Measurements from ENCODE around the gene ARL16.
A peak's percentile ranks its signal among the peaks of the same experiment; 100 is the strongest.

Gene ARL16

GRCh38 chr17:81713004-81713555, 29.5 kb upstream of the ARL16 start:
- DNase-seq: peak in 4 of 51 donors; percentile 16 to 52 (median 22)

DNA sequence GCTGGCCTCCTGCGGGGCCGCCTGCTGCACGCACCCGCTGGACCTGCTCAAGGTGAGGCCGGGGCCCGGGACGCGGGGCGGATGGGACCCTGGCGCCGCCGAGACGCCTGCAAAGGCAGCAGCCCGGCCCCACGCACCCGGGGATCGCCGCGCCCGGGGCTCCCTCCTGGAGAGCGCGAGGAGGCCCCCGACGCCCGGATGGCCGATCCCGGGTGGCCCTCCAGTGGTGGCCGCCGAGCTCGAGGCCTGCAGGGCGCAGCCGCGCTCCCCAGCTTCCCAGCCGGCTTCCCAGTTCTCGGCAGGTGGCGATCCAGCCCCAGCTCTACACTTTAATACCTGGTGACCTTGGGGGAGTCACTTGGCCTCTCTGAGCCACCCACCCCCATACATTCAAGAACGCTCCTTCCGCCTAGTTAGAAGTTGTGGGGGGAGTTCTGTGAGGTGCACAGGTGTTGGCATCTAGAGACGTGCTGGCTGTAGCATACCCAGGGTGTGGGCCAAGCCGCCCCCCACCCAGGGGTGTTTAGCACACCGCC, 28.9 kb upstream of the ARL16 start:
- DNase-seq: peak in 6 of 51 donors; percentile 16 to 52 (median 29)

GRCh38 chr17:81711814-81712467, 28.3 kb upstream of the ARL16 start, which contains the start of gene SLC25A10:
Gene SLC25A10, plus strand, starts transcription at chr17:81712284. Its CDS starts 143 bp downstream, at chr17:81712427.
- DNase-seq: peak in 44 of 51 donors; percentile 26 to 86 (median 62)

DNA sequence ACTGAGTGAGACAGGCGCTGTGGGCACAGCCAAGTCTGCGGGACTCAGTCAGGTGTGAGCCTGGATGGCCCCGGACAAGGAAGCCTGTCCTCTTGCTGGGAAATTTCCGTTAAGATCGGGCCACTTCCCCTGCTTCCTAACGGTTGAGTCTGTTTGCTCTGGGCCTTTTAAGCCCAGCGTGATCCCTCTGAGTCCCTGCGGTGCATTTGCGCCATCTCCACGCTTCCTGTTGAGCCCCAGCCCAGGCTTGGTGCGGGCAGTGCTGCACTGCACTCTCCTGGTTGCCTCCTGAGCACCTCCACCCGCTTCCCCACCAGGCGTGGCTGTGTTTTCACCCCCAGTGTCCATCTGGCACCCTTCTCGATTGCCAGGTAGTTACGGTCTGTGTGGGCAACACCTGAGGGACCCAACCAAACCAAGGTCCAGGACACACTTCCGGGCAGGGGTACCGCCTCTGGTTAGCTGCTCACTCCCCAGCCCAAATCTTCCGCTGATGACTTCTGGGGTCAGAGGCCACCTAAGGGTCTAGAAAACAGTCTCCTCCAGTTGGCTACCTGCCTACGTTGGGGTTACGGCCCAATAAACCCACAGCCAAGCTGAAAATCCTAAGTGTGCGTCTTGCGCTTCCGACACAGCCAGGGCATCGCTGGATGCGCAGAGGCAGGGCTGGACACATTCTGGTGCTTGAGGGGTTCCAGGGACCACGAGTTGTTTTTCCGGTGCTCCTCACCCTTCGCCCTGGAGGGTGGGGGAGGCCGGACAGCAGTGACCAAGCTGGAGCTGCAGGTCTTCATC, 27.1 kb upstream of the ARL16 start:
- DNase-seq: peak in 1 of 51 donors; percentile 18

- no peak for DNase-seq
Measured at GRCh38 chr17:81708739-81709185, 25.2 kb upstream of the ARL16 start.

- no peak for DNase-seq
Measured at GRCh38 chr17:81707725-81708646, 24.4 kb upstream of the ARL16 start.

DNA sequence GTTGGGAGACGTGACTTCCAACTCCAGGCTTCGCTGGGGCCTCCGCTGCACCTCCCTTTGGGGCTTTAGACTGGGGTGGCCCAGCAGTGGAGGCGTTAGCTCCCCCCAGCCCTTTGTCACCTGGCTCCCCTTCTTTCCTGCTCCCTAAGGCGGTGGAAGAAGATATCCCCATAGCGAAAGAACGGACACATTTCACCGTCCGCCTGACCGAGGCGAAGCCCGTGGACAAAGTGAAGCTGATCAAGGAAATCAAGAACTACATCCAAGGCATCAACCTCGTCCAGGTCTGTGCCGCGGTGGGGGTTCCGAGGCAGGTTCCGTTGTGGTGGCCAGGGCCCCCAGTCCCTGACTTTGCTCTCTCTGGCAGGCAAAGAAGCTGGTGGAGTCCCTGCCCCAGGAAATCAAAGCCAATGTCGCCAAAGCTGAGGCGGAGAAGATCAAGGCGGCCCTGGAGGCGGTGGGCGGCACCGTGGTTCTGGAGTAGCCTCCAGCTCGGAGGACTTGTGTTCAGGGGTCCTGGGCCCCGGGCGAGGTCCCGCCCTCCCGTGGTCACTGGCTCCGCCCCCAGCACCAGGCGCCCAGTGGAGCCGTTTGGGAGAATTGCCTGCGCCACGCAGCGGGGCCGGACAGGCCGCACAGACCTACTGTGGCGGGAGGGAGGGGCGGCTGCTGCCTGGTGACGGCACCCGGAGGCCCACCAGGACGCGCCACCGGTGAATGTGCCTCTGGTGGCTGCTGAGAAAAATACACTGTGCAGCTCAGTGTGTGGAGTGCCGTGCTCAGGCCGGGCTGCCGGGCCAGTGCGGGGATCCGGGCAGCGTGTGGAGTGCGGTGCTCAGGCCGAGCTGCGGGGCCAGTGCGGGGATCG, 23.4 kb upstream of the ARL16 start:
- no peak for DNase-seq

DNA sequence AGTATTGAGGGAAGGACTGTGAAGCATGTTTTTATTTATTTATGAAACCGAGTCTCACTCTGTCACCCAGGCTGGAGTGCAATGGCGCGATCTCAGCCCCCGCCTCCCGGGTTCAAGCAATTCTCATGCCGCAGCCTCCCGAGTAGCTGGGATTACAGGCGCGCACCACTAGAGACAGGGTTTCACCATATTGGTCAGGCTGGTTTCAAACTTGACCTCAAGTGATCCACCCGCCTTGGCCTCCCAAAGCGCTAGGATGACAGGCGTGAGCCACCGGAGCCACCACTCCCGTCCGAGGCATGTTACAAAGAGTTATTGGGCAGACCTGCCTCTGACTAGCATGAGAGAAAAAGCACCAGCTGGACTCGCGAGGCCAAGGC, 22.6 kb upstream of the ARL16 start:
- DNase-seq: no peak

- no peak for DNase-seq
Measured at GRCh38 chr17:81705518-81706231, 22.1 kb upstream of the ARL16 start.

- no peak for DNase-seq
Measured at GRCh38 chr17:81703747-81704654, 20.4 kb upstream of the ARL16 start.

DNA sequence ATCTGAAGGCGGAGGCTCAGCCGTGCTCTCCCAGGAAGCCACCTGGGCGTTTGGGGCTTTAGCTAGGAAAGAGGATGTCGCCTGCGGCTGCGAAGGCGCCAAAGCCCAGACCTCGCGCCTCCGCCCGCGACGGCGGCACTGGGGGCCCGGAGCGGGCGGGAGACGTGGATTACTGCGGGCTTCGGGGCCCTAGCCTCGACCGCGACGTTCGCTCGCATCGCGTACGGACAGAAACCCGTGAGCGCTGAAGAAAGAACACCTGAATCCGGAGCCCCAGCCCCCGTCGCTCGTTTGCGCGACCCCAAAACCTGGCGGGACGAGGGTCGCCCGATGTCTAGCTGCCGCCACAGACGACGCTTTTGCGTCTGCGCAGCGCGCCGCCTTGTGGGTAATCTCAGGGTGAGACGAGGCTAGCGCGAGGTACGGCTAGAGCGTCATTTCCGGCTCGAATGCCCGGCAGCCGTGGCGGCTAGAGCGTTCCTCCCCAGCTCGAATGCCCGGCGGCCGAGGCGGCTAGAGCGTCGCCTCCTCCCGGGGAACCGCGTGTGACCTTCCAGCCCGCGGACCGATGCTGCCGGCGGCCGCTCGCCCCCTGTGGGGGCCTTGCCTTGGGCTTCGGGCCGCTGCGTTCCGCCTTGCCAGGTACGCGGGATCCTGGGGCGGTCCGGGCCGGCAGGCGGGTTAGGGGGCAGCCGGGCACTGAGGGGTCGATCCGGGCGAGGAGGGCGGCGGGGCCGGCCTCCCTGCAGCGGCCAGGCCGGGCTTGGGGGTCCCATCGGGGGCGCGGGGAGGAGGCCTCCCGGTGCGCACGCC, 19.5 kb upstream of the ARL16 start, which contains the start of gene MRPL12:
TSS of gene MRPL12 (plus strand) at position 434 of the 813 bp plus-strand sequence. CDS start at position 569, 135 bp downstream.
- DNase-seq: peak; percentile 44 to 98 (median 91)

- DNase-seq: no peak
Measured at GRCh38 chr17:81701288-81702071, 17.9 kb upstream of the ARL16 start.

DNA sequence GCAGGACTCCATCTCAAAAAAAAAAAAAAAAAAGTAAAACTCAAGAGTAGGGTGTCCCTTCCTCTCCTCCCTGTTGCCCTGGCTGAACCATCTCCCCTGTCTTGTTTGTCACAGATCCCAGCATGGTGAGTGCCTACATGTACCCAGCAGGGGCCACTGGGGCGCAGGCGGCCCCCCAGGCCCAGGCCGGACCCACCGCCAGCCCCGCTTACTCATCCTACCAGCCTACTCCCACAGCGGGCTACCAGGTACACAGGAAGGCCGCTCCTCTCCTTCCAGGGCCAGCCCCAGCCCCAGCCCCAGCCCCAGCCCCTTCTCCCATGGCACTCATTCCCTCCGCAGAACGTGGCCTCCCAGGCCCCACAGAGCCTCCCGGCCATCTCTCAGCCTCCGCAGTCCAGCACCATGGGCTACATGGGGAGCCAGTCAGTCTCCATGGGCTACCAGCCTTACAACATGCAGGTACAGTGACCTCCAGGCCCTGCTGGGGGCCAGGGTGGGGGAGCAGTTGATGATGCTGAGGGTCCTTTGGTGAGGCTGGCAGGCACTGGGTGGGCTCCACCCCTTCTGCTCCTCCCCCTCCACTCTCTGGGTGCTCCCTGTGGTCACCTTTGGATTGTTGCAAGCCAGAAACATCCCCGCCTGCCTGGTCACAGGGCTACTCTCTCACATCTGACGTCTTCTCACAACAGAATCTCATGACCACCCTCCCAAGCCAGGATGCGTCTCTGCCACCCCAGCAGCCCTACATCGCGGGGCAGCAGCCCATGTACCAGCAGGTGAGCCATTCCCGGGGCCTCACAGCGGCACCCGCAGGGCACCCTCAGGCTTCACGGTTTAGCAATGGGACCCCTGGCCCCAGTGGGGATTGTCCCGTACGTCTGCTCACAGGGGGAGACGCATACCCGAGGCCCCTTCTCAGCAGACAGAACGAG, 17.0 kb upstream of the ARL16 start:
- no peak for DNase-seq

DNA sequence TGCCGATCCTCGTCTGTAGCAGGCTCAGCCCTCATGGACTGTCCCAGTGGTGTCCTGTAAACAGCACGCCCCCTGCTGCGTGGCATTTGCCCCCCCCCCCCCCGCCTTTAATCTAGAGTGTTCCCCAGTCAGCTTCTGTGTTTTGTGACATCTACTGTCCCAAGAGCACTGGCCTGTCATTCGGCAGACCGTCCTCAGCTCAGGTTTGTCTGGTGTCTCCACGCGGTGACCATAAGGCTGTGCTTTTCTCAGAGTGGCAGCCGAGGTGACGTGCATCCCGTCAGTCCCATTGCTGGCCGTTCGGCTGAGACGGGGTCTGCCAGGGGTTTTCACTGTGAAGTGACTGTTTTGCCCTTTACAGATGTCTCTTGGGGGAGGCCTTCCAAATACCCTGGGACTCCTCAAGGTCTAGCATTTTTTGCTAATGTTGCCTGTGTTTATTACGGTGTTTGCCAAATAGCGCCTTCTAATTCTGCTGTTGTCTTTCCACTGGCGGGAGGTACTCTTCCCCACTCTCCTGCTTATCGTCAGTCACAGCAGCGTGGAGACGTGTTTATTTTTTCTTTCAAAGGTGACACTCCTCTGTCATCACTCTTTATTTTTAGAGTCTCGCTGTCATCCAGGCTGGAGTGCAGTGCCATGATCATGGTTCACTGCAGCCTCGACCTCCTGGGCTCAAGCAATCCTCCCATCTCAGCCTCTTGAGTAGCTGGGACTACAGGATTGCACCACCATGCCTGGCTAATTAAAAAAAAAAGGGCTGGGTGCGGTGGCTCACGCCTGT, 13.9 kb upstream of the ARL16 start:
- no peak for DNase-seq

Measured in hypothalamus (tissue), 51 donors.